HG03060 (cell line): ENCODE measurements around the gene SNAPIN.
A peak's percentile ranks its signal among the peaks of the same experiment; 100 is the strongest.

Source experiments
- ATAC-seq: cut with Tn5 transposase; IDR thresholded peaks from one replicate; pipeline ENCODE4 v1.9.1; 2021; ENCODE audit warnings: low read depth, moderate number of reproducible peaks; ENCODE audit not compliant: unreplicated experiment

The SNAPIN gene

GRCh38 chr1:153658400-153659174 lies at the start of gene SNAPIN:
TSS of gene SNAPIN (plus strand) at chr1:153658703. CDS start at chr1:153658744, 41 bp downstream.
- ATAC-seq: peak; percentile 51

GRCh38 chr1:153608742-153609584 lies 49.5 kb upstream of the SNAPIN start:
- no peak for ATAC-seq

GRCh38 chr1:153609585-153609907 lies 49.0 kb upstream of the SNAPIN start:
- ATAC-seq: no peak

- ATAC-seq: no peak
Observed at GRCh38 chr1:153610334-153610733, 48.2 kb upstream of the SNAPIN start.

- no peak for ATAC-seq
Observed at GRCh38 chr1:153610811-153611301, 47.6 kb upstream of the SNAPIN start.

- no peak for ATAC-seq
Observed at GRCh38 chr1:153611356-153611755, 47.1 kb upstream of the SNAPIN start.

- ATAC-seq: no peak
Observed at GRCh38 chr1:153612111-153612754, 46.3 kb upstream of the SNAPIN start.

GRCh38 chr1:153612755-153613331 lies 45.7 kb upstream of the SNAPIN start, which contains the start of gene S100A16:
TSS of gene S100A16 (minus strand) at chr1:153613137. CDS start at chr1:153608151, 4,986 bp downstream.
- no peak for ATAC-seq

GRCh38 chr1:153613406-153613805 lies 45.1 kb upstream of the SNAPIN start:
- ATAC-seq: no peak

GRCh38 chr1:153614189-153614900 lies 44.2 kb upstream of the SNAPIN start:
- ATAC-seq: no peak

- no peak for ATAC-seq
Observed at GRCh38 chr1:153614906-153615305, 43.6 kb upstream of the SNAPIN start.

- ATAC-seq: no peak
Observed at GRCh38 chr1:153615406-153615805, 43.1 kb upstream of the SNAPIN start.

GRCh38 chr1:153616144-153616916 lies 42.2 kb upstream of the SNAPIN start, which contains the start of gene S100A14:
TSS of gene S100A14 (minus strand) at chr1:153616325. CDS start at chr1:153615858, 467 bp downstream.
- no peak for ATAC-seq

GRCh38 chr1:153616917-153617311 lies 41.6 kb upstream of the SNAPIN start:
- ATAC-seq: no peak

- no peak for ATAC-seq
Observed at GRCh38 chr1:153617663-153618062, 40.8 kb upstream of the SNAPIN start.

GRCh38 chr1:153619171-153619570 lies 39.3 kb upstream of the SNAPIN start:
- no peak for ATAC-seq

- no peak for ATAC-seq
Observed at GRCh38 chr1:153623101-153623500, 35.4 kb upstream of the SNAPIN start.

- ATAC-seq: no peak
Observed at GRCh38 chr1:153624965-153625611, 33.4 kb upstream of the SNAPIN start.

GRCh38 chr1:153626477-153626903 lies 32.0 kb upstream of the SNAPIN start:
- ATAC-seq: no peak
